Prostate gland (tissue), 2 donors: ENCODE data around the gene FXYD7. TPM values are rescaled to one million over a fixed set of nuclear protein-coding genes. Genes with fewer than 3 reads are reported as not detected.

Experiments
- DNase-seq: peaks from one replicate; pipeline ENCODE4 v3.0.0-alpha.2; 2019; ENCODE audit warnings: low spot score
- H3K27ac ChIP-seq, 2 donors: fragments of 200-600 bp; sonication (generic); 2 replicates each; pipeline ENCODE4 v1.5.1; 2017 to 2019
- H3K27me3 ChIP-seq: fragments of 200-600 bp; sonication (generic); replicated peaks from 2 replicates; pipeline ENCODE4 v1.5.1; 2019; ENCODE audit not compliant: insufficient read depth
- H3K36me3 ChIP-seq, 2 donors: fragments of 200-600 bp; sonication (generic); 1 replicate in 1 of 2; 2 replicates in 1 of 2; pipeline versions ENCODE4 v1.5.1 to v1.8.1; 2017 to 2019
- H3K4me1 ChIP-seq: fragments of 200-600 bp; sonication (generic); replicated peaks from 2 replicates; pipeline ENCODE4 v1.5.1; 2019
- H3K4me3 ChIP-seq, 2 donors: fragments of 200-600 bp; sonication (generic); 2 replicates each; pipeline ENCODE4 v1.5.1; 2017 to 2019
- H3K9me3 ChIP-seq: fragments of 200-600 bp; sonication (generic); 2 replicates; pipeline ENCODE4 v1.5.1; 2017
- CTCF ChIP-seq, 4 experiments: fragments of 200-600 bp in 2 of 4; fragments of 450-650 bp in 2 of 4; sonication (generic) in 2 of 4; IDR thresholded peaks; 1 replicate in 3 of 4; 2 replicates in 1 of 4; pipeline ENCODE4 v1.5.1; 2016 to 2019; ENCODE audit warnings: antibody characterized with exemption in 4 of 4, mild to moderate bottlenecking in 2 of 4, moderate library complexity in 2 of 4
- POLR2A ChIP-seq: fragments of 450-650 bp; IDR thresholded peaks from one replicate; pipeline ENCODE4 v1.6.1; 2016; ENCODE audit warnings: antibody characterized with exemption, mild to moderate bottlenecking
- POLR2AphosphoS5 ChIP-seq: sonication (generic); formaldehyde crosslinking; IDR thresholded peaks from one replicate; pipeline ENCODE4 v1.6.1; 2017; ENCODE audit warnings: antibody characterized with exemption
- WGBS: methylation state at CpG from one replicate; pipeline ENCODE4 v1.1.5; 2018; 5-methylcytosine and 5-hydroxymethylcytosine counted together
- intact Hi-C: fragments of 100-400 bp; cut with DNase I; formaldehyde crosslinking; loops from one replicate; pipeline ENCODE4 v1.14.2; 2022
- total RNA-seq, 2 donors: library from RNA; depleted of rRNA; stranded (reverse); fragments of >200 nt; gene quantifications; one replicate each; pipeline ENCODE4 v1.1.0, GENCODE V29; 2016

FXYD7 gene
- total RNA-seq, 2 donors from 2014 or later, result not detected

- Histone ChIP-seq H3K27ac (no peak overlapping the region), H3K4me3 (no peak overlapping the region), H3K9me3 (no peaks in the 10 kb centered on the region), H3K36me3 (no peaks in the 10 kb centered on the region), H3K27me3 (no peaks in the 10 kb centered on the region), H3K4me1 (no peaks in the 10 kb centered on the region)
- DNase-seq, result no peak
- intact Hi-C loops, result no loop called here
- TF ChIP-seq POLR2AphosphoS5 (no peak), CTCF (IDR thresholded peaks at IDR 0.05) (no peak), POLR2A (no peak)
- WGBS, result 97% methylated on average over 7 of the region's 7 CpGs
Measured at GRCh38 chr19:35166100-35167063, 23.3 kb downstream of the FXYD7 start.

GRCh38 chr19:35167251-35168119, 24.4 kb downstream of the FXYD7 start:
- WGBS, result 55% methylated on average over 5 of the region's 5 CpGs
- no peak overlapping the region for H3K27ac ChIP-seq
- no peak for TF ChIP-seq POLR2AphosphoS5
- no peak for TF ChIP-seq POLR2A
- TF ChIP-seq CTCF (IDR thresholded peaks at IDR 0.05), result no peak
- H3K36me3 ChIP-seq, result no peaks in the 10 kb centered on the region
- intact Hi-C loops, result no loop called here
- no peak for DNase-seq
- H3K4me3 ChIP-seq, result no peak overlapping the region
- H3K9me3 ChIP-seq, result no peaks in the 10 kb centered on the region
- H3K27me3 ChIP-seq, result no peaks in the 10 kb centered on the region
- no peaks in the 10 kb centered on the region for H3K4me1 ChIP-seq

- WGBS, result 55% methylated on average over 3 of the region's 3 CpGs
- Histone ChIP-seq H3K4me1 (no peaks in the 10 kb centered on the region), H3K27me3 (no peaks in the 10 kb centered on the region), H3K4me3 (no peak overlapping the region), H3K27ac (no peak overlapping the region), H3K36me3 (no peaks in the 10 kb centered on the region), H3K9me3 (no peaks in the 10 kb centered on the region)
- no peak for DNase-seq
- intact Hi-C loops, result no loop called here
- TF ChIP-seq CTCF (IDR thresholded peaks at IDR 0.05) (peak in 1 of 4 experiments; percentile 36), POLR2A (no peak)
Measured at GRCh38 chr19:35168196-35168595, 25.1 kb downstream of the FXYD7 start.

GRCh38 chr19:35169221-35169995, 26.4 kb downstream of the FXYD7 start:
- Histone ChIP-seq H3K9me3 (no peaks in the 10 kb centered on the region), H3K4me3 (no peak overlapping the region), H3K4me1 (no peaks in the 10 kb centered on the region), H3K27ac (no peak overlapping the region), H3K27me3 (no peaks in the 10 kb centered on the region), H3K36me3 (no peaks in the 10 kb centered on the region)
- TF ChIP-seq POLR2A (no peak), CTCF (IDR thresholded peaks at IDR 0.05) (no peak), POLR2AphosphoS5 (no peak)
- DNase-seq, result no peak
- WGBS, result 66% methylated on average over 18 of the region's 18 CpGs
- intact Hi-C loops, result no loop called here
